ENCODE data around the gene AGXT2. TPM values are rescaled to one million over a fixed set of nuclear protein-coding genes. Genes with fewer than 3 reads are reported as not detected.

The AGXT2 gene
- total RNA-seq, 6 experiments from 2014 or later: 24.7 to 88.2 (median 55.8) TPM

DNA sequence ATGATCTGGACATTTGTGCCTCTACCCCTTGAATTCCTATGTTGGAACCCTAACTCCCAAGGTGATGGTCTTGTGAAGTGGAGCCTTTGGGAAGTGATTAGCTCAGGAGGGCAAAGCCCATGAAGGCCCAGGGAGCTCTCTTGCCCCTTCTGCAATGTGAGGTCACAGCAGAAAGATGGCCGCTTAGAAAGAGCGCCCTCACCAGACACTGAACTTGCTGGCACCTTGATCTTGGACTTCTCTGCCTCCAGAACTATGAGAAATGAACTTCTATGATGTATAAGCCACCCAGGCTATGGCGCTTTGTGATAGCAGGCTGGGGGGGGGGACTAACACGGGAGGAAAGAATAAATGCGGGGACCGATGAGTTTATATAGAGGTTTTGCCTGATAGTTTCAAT, 45.3 kb downstream of the AGXT2 start:
- WGBS (ENCODE audit: insufficient coverage, low coverage, low lambda C conversion rate, missing lambda C conversion rate): 93% methylated on average over 6 of the region's 6 CpGs
- H3K4me1 ChIP-seq: no peaks in the 10 kb centered on the region
- H3K4me3 ChIP-seq: no peak overlapping the region
- H3K36me3 ChIP-seq: peaks cover 0 to 31% (median 5%) of the 10 kb centered on the region in 4 donors
- H3K27me3 ChIP-seq: no peaks in the 10 kb centered on the region
- ATAC-seq (no peak), DNase-seq (no peak)
- TF ChIP-seq POLR2A (IDR thresholded peaks at IDR 0.05): no peak
- TF ChIP-seq, protein P1, sequence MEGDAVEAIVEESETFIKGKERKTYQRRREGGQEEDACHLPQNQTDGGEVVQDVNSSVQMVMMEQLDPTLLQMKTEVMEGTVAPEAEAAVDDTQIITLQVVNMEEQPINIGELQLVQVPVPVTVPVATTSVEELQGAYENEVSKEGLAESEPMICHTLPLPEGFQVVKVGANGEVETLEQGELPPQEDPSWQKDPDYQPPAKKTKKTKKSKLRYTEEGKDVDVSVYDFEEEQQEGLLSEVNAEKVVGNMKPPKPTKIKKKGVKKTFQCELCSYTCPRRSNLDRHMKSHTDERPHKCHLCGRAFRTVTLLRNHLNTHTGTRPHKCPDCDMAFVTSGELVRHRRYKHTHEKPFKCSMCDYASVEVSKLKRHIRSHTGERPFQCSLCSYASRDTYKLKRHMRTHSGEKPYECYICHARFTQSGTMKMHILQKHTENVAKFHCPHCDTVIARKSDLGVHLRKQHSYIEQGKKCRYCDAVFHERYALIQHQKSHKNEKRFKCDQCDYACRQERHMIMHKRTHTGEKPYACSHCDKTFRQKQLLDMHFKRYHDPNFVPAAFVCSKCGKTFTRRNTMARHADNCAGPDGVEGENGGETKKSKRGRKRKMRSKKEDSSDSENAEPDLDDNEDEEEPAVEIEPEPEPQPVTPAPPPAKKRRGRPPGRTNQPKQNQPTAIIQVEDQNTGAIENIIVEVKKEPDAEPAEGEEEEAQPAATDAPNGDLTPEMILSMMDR (IDR thresholded peaks at IDR 0.05): no peak
- no peaks in the 10 kb centered on the region for H3K9me3 ChIP-seq
- no peak overlapping the region for H3K27ac ChIP-seq
- intact Hi-C loops (cut with DNase I): no loop called here

DNA sequence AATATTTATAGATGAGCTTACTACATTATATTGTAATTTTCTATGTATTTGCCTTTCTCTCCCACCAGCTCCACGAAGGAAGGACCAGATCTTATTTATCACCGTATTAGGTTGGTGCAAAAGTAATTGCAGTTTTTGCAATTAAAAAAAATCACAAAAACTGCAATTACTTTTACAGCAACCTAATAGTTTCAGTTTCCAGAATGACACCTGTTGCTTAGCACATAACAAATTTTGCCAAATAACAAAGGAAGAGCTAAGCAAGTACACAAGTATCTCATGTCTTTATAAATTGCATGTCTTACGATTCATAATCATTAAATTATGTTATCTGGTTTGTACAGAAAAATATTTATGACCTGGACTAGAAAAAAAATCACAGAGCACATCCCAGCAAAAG, 45.9 kb downstream of the AGXT2 start:
- Histone ChIP-seq H3K9me3 (no peaks in the 10 kb centered on the region), H3K27me3 (no peaks in the 10 kb centered on the region), H3K36me3 (peaks cover 0 to 37% (median 7%) of the 10 kb centered on the region in 4 donors), H3K27ac (no peak overlapping the region), H3K4me3 (no peak overlapping the region), H3K4me1 (no peaks in the 10 kb centered on the region)
- intact Hi-C loops (cut with DNase I): no loop called here
- DNase-seq (no peak), ATAC-seq (no peak)
- TF ChIP-seq, protein P1 (IDR thresholded peaks at IDR 0.05): no peak
- no peak for TF ChIP-seq POLR2A (IDR thresholded peaks at IDR 0.05)
- 62% methylated on average over 3 of the region's 3 CpGs for WGBS (ENCODE audit: insufficient coverage, low coverage, low lambda C conversion rate, missing lambda C conversion rate)

DNA sequence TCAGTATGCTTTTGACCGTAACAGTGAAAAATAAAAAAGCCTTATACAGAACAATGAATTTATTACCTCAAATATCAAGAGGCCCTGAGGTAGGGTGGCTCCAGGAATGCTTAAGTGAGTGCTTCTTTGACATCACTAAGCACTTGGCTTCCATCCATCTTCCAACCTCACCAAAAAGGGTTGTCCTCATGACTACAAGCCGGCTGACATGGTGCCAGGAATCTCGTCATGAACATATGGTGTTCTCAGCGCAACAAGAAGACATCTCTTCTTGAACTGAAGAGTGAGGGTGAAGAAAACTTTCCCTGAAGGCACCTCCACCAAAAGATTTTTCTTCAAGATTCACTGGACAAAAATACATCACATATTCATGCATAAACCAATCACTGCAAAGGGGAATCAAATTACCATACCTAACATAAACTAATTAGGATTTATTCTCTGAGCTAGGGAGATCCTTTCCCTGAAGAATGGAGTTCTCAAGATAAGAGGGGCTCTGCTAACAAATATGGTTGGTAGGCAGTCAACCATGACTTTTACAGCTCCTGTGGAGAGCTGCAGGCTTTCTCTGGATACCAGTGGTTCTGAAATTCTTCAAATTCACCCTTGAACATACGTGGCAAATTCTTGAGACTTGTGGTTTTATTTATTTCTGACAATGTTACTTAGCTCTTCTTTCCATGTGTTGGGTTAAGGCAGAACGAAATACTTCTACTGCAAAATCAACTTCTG, 49.5 kb downstream of the AGXT2 start:
- ATAC-seq (no peak), DNase-seq (no peak)
- no peak for TF ChIP-seq POLR2A (IDR thresholded peaks at IDR 0.05)
- TF ChIP-seq, protein P1 (IDR thresholded peaks at IDR 0.05): no peak
- Histone ChIP-seq H3K9me3 (no peaks in the 10 kb centered on the region), H3K4me3 (no peak overlapping the region), H3K27me3 (no peaks in the 10 kb centered on the region), H3K27ac (no peak overlapping the region), H3K36me3 (peaks cover 0 to 50% (median 12%) of the 10 kb centered on the region in 4 donors), H3K4me1 (peaks cover 0 to 6% (median 0%) of the 10 kb centered on the region in 4 donors)
- 74% methylated on average over 6 of the region's 6 CpGs for WGBS (ENCODE audit: insufficient coverage, low coverage, low lambda C conversion rate, missing lambda C conversion rate)
- intact Hi-C loops (cut with DNase I): no loop called here

DNA sequence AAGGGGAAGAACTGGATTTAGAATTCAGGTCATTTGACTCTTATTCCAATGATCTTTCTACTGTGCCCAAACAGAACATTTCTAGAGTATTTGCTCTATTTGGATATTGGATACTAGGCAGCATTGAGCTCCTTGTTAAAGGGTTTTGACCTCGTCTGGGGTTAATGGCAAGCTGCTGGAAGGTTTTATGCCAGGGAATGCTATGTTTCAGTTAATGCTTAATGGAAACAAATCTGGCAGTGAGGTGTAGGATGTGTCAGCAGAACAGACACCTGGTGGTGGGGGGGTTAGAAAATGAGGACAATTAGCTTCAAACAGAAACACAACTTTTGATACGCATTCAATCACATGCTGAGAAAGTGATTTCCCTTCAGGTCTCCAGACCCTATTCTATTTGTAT, 51.5 kb downstream of the AGXT2 start:
- intact Hi-C loops (cut with DNase I): no loop called here
- H3K27ac ChIP-seq: no peak overlapping the region
- 75% methylated on average over 1 of the region's 2 CpGs for WGBS (ENCODE audit: insufficient coverage, low coverage, low lambda C conversion rate, missing lambda C conversion rate)
- no peak for ATAC-seq
- H3K4me1 ChIP-seq: peaks cover 0 to 6% (median 0%) of the 10 kb centered on the region in 4 donors
- no peaks in the 10 kb centered on the region for H3K9me3 ChIP-seq
- TF ChIP-seq, protein P1 (IDR thresholded peaks at IDR 0.05): no peak
- TF ChIP-seq POLR2A (IDR thresholded peaks at IDR 0.05): no peak
- no peak overlapping the region for H3K4me3 ChIP-seq
- no peaks in the 10 kb centered on the region for H3K27me3 ChIP-seq
- DNase-seq: no peak
- peaks cover 0 to 40% (median 12%) of the 10 kb centered on the region in 4 donors for H3K36me3 ChIP-seq
